Neutrophil (primary cell): Measurements from ENCODE around the gene LAMC1.

Experiments used
- H3K27ac ChIP-seq: fragments of 200-600 bp; sonication (generic); 2 replicates; pipeline ENCODE4 v1.5.1; 2016; ENCODE audit warnings: mild to moderate bottlenecking, moderate library complexity
- H3K27me3 ChIP-seq: fragments of 200-600 bp; sonication (generic); 2 replicates; pipeline ENCODE4 v1.6.0; 2016; ENCODE audit warnings: mild to moderate bottlenecking
- H3K36me3 ChIP-seq: fragments of 200-600 bp; sonication (generic); 2 replicates; pipeline ENCODE4 v1.5.1; 2017
- H3K4me1 ChIP-seq, 2 experiments: fragments of 200-600 bp in 1 of 2; sonication (generic) in 1 of 2; 1 replicate in 1 of 2; 2 replicates in 1 of 2; pipeline versions ENCODE4 v1.5.1 to v1.6.1; 2013 to 2016; ENCODE audit warnings: low read depth in 1 of 2, low read length in 1 of 2, mild to moderate bottlenecking in 1 of 2, moderate library complexity in 1 of 2; ENCODE audit not compliant: control insufficient read depth in 1 of 2, insufficient read depth in 1 of 2
- H3K4me3 ChIP-seq, 2 experiments: fragments of 200-600 bp in 1 of 2; sonication (generic) in 1 of 2; 1 replicate in 1 of 2; 2 replicates in 1 of 2; pipeline ENCODE4 v1.5.1; 2013 to 2016; ENCODE audit warnings: low read depth in 1 of 2, low read length in 1 of 2, mild to moderate bottlenecking in 1 of 2, moderate library complexity in 1 of 2
- H3K9me3 ChIP-seq: fragments of 200-600 bp; sonication (generic); 2 replicates; pipeline ENCODE4 v1.5.1; 2016
- TF ChIP-seq, protein P1 (sequence below): fragments of 200-600 bp; sonication (generic); IDR thresholded peaks from 2 replicates; pipeline ENCODE4 v1.5.1; 2016; ENCODE audit warnings: antibody characterized with exemption

Gene LAMC1

DNA sequence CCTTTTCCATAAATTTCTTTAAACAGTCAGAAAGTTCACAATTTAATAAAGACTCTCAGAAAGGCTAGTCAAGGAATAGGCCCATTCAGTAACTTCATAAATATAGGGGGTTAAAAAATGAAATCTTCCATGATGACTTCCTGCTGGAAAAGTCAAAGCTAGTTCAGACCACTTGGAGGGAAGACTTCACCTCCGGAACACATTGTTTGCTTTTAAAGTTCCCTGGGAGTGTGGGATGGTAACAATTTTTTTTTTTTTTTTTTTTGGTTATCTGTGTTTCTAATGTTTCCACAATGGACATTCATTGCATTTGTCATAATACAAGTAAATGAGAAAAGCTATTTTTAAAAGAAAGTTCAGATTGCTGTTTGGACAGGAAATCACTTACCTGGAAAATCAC is 144.5 kb downstream of the LAMC1 start:
- Histone ChIP-seq H3K9me3 (no peaks in the 10 kb centered on the region), H3K36me3 (no peaks in the 10 kb centered on the region), H3K27me3 (peaks cover 15% of the 10 kb centered on the region), H3K4me3 (no peak overlapping the region), H3K27ac (no peak overlapping the region), H3K4me1 (no peaks in the 10 kb centered on the region)
- TF ChIP-seq, protein P1, sequence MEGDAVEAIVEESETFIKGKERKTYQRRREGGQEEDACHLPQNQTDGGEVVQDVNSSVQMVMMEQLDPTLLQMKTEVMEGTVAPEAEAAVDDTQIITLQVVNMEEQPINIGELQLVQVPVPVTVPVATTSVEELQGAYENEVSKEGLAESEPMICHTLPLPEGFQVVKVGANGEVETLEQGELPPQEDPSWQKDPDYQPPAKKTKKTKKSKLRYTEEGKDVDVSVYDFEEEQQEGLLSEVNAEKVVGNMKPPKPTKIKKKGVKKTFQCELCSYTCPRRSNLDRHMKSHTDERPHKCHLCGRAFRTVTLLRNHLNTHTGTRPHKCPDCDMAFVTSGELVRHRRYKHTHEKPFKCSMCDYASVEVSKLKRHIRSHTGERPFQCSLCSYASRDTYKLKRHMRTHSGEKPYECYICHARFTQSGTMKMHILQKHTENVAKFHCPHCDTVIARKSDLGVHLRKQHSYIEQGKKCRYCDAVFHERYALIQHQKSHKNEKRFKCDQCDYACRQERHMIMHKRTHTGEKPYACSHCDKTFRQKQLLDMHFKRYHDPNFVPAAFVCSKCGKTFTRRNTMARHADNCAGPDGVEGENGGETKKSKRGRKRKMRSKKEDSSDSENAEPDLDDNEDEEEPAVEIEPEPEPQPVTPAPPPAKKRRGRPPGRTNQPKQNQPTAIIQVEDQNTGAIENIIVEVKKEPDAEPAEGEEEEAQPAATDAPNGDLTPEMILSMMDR, result no peak

DNA sequence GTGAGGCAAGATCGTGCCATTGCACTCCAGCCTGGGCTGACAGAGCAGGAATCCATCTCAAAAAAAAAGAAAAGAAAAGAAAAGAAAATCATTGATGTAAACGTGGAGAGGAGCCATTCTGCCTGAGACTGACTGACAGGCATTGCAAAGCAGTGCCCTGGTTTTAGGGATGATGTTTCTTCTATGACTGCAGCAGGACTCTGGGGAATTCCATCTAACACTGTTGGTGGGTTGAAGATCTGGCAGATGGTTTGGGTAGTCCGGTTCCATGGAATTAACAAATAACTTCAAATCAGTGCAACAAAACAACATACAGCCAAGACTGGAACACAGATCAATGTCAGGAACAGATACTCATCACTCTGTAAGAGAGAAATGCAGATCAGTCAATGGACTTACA is 145.1 kb downstream of the LAMC1 start:
- H3K36me3 ChIP-seq, result no peaks in the 10 kb centered on the region
- no peaks in the 10 kb centered on the region for H3K9me3 ChIP-seq
- TF ChIP-seq, protein P1, result no peak
- H3K4me1 ChIP-seq, result no peaks in the 10 kb centered on the region
- H3K27ac ChIP-seq, result no peak overlapping the region
- peaks cover 21% of the 10 kb centered on the region for H3K27me3 ChIP-seq
- no peak overlapping the region for H3K4me3 ChIP-seq

DNA sequence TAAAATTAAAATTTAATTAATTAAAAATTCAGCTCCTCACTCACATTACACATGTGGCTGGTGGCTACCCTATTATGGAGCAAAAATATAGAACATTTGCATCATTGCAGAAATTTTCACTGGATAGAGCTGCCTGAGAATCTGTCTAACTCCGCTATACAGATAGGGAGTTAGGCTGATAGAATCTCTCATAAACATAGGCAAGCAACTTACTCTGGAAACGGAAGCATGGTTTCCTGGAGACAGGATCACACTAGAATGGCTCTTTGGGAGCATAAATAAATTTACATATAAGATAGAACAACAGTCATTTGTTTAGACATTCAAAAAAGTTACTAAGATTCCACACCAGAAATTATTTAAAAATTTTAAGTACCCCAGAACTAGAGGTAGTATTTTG is 150.6 kb downstream of the LAMC1 start:
- Histone ChIP-seq H3K4me3 (no peak overlapping the region), H3K27me3 (peaks cover 36% of the 10 kb centered on the region), H3K27ac (no peak overlapping the region), H3K4me1 (no peaks in the 10 kb centered on the region), H3K9me3 (no peaks in the 10 kb centered on the region), H3K36me3 (no peaks in the 10 kb centered on the region)
- TF ChIP-seq, protein P1, result no peak

DNA sequence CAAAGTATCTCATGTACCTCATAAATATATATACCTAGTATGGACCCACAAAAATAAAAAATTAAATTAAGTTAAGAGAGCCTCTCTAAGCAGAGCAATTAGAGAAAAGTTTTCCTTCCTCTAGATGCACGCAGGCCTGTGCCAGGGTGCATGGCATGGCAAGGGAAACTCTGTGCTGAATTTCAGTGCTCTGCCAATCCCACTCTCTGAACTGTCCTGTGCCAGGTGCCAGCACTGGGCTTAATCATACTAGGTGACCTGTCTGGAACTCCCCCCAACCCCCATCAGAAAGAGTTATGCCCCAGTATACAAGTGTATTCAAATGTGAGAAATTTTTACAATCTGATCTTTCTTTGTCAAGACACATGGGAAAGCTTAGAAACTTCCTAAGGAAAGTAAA is 152.4 kb downstream of the LAMC1 start:
- H3K36me3 ChIP-seq, result no peaks in the 10 kb centered on the region
- H3K4me3 ChIP-seq, result no peak overlapping the region
- H3K27me3 ChIP-seq, result peaks cover 36% of the 10 kb centered on the region
- TF ChIP-seq, protein P1, result no peak
- H3K9me3 ChIP-seq, result no peaks in the 10 kb centered on the region
- no peak overlapping the region for H3K27ac ChIP-seq
- H3K4me1 ChIP-seq, result no peaks in the 10 kb centered on the region

DNA sequence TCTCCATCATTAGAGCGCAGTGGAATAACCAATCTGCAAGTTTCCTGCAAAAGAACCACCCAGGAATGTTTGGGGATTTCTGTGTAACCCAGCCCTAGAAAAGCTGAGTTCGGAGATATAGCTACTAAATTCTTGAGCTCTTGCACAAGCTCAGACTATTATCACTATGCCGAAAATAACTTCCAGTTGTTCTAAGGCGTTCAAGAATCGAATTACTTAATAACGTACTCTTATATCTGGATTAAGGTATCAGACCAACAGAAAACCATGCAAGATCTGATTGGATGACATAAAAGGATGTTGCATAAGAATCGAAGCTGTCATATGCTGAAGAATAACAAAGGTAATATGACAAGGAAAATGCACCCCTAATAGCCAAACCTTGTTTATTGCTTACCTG is 155.3 kb downstream of the LAMC1 start:
- H3K27ac ChIP-seq, result no peak overlapping the region
- no peaks in the 10 kb centered on the region for H3K4me1 ChIP-seq
- TF ChIP-seq, protein P1, result no peak
- H3K36me3 ChIP-seq, result no peaks in the 10 kb centered on the region
- H3K27me3 ChIP-seq, result peaks cover 16% of the 10 kb centered on the region
- H3K4me3 ChIP-seq, result no peak overlapping the region
- no peaks in the 10 kb centered on the region for H3K9me3 ChIP-seq

DNA sequence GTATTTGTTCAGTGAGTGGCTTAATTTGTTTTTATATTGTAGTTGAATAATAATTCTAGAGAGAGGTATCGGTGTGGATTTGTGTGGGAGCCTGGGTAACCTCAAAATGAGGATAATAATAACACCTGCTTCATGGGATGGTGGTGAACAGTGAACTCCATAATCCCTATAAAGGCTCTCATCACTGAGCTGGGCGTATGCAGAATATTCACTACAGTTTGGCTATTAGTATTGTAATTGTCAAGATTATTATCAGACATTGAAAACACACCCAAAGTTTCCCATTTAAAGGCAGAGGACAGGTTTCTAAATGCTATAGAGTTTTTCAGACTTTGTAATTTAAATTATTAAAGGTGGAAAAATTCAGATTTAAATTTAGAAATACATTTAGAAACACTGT is 155.8 kb downstream of the LAMC1 start:
- Histone ChIP-seq H3K4me1 (no peaks in the 10 kb centered on the region), H3K4me3 (no peak overlapping the region), H3K9me3 (no peaks in the 10 kb centered on the region), H3K36me3 (no peaks in the 10 kb centered on the region), H3K27ac (no peak overlapping the region), H3K27me3 (peaks cover 12% of the 10 kb centered on the region)
- TF ChIP-seq, protein P1, result no peak
